ENCODE data around the gene IGSF11.

GRCh38 chr3:118981494-118982134 is 53.0 kb downstream of the IGSF11 start:
- TF ChIP-seq CTCF (conservative IDR thresholded peaks at IDR 0.05; ENCODE audit: low read depth, low read length) (no peak), EZH2phosphoT487 (IDR thresholded peaks at IDR 0.05; ENCODE audit: borderline replicate concordance, low read length) (no peak), EZH2 (IDR thresholded peaks at IDR 0.05; ENCODE audit: low read length, unreplicated experiment) (no peak)
